Smooth muscle cell (in vitro differentiated cells): Measurements from ENCODE around the gene CEL. TPM values are rescaled to one million over a fixed set of nuclear protein-coding genes. Genes with fewer than 3 reads are reported as not detected.

Experiments
- DNase-seq: peaks from one replicate; lab custom pipeline; 2025; ENCODE audit not compliant: unreplicated experiment; lab: John Stamatoyannopoulos, UW
- H2AFZ ChIP-seq: fragments of 200-600 bp; sonication (generic); 2 replicates; pipeline ENCODE4 v1.6.0; 2016; ENCODE audit warnings: antibody characterized with exemption, low read depth, mild to moderate bottlenecking
- H3F3A ChIP-seq: fragments of 200-600 bp; sonication (generic); 2 replicates; pipeline ENCODE4 v1.6.0; 2017; ENCODE audit warnings: antibody characterized with exemption, low read depth
- H3K27ac ChIP-seq: fragments of 200-600 bp; sonication (generic); 2 replicates; pipeline ENCODE4 v1.5.1; 2016; ENCODE audit warnings: low read depth, mild to moderate bottlenecking
- H3K27me3 ChIP-seq: fragments of 200-600 bp; sonication (generic); 2 replicates; pipeline ENCODE4 v1.6.1; 2016; ENCODE audit warnings: low read depth, mild to moderate bottlenecking
- H3K36me3 ChIP-seq: fragments of 200-600 bp; sonication (generic); 2 replicates; pipeline ENCODE4 v1.5.1; 2016; ENCODE audit warnings: low read depth
- H3K4me1 ChIP-seq: fragments of 200-600 bp; sonication (generic); 2 replicates; pipeline ENCODE4 v1.5.1; 2016; ENCODE audit warnings: low read depth
- H3K4me2 ChIP-seq: fragments of 200-600 bp; sonication (generic); 2 replicates; pipeline ENCODE4 v1.6.0; 2016; ENCODE audit warnings: mild to moderate bottlenecking
- H3K4me3 ChIP-seq: fragments of 200-600 bp; sonication (generic); 2 replicates; pipeline ENCODE4 v1.5.1; 2016; ENCODE audit warnings: mild to moderate bottlenecking
- H3K79me2 ChIP-seq: fragments of 200-600 bp; sonication (generic); 2 replicates; pipeline ENCODE4 v1.6.0; 2016; ENCODE audit warnings: low read depth, mild to moderate bottlenecking
- H3K9ac ChIP-seq: fragments of 200-600 bp; sonication (generic); 2 replicates; pipeline ENCODE4 v1.6.0; 2016; ENCODE audit warnings: low read depth
- H3K9me3 ChIP-seq: fragments of 200-600 bp; sonication (generic); replicated peaks from 2 replicates; pipeline ENCODE4 v1.5.1; 2016; ENCODE audit warnings: low read depth
- H4K20me1 ChIP-seq: fragments of 200-600 bp; sonication (generic); 2 replicates; pipeline ENCODE4 v1.6.0; 2016; ENCODE audit warnings: low read depth
- WGBS: methylation state at CpG from one replicate; pipeline ENCODE4 v1.1.7; 2016; ENCODE audit warnings: low lambda C conversion rate; 5-methylcytosine and 5-hydroxymethylcytosine counted together
- polyA plus RNA-seq: library from polyadenylated mRNA; unstranded; fragments of >200 nt; fragmentation: Nextera tagmentation; extraction: Ambion mirVana; gene quantifications from 2 replicates; pipeline ENCODE4 v1.2.1, GENCODE V29; 2016
- total RNA-seq: library from RNA; depleted of rRNA; stranded (reverse); fragments of >200 nt; gene quantifications from 2 replicates; pipeline ENCODE4 v1.2.3, GENCODE V29; 2014
- TF ChIP-seq, protein P1 (sequence below): fragments of 200-600 bp; sonication (generic); IDR thresholded peaks from 2 replicates; pipeline ENCODE4 v1.5.1; 2017; ENCODE audit warnings: borderline replicate concordance, mild to moderate bottlenecking, antibody characterized with exemption; ENCODE audit not compliant: insufficient read depth, poor library complexity, severe bottlenecking

CEL gene
- total and polyA plus RNA-seq, 2 experiments from 2014 or later = 0.18 to 0.73 TPM

DNA sequence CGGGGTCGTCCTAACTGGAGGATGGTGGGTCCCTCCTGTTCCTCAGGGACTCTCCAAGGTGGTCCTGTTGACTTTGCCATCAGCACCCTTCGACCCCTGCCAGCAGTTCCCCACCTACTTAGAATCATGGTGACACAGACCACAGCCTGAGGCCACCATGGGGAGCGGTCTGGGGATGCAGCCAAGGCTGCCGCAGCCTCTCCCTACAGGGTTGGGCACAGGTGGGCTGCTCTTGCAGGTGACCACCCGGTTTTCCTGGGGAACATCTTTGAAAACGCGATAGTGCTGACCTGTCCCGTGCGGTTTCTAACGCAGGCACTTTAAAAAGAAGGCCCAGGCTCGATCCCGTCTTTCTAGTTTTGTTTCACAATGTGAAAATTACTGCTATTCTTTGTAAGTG lies 12.7 kb upstream of the CEL start:
- Histone ChIP-seq H3K27me3 (no peaks in the 10 kb centered on the region), H3K9ac (no peak overlapping the region), H3F3A (no peaks in the 10 kb centered on the region), H3K4me2 (no peak overlapping the region), H3K79me2 (no peaks in the 10 kb centered on the region), H3K4me3 (no peak overlapping the region), H2AFZ (no peak overlapping the region), H4K20me1 (peaks cover 18% of the 10 kb centered on the region), H3K27ac (no peak overlapping the region), H3K9me3 (no peaks in the 10 kb centered on the region), H3K4me1 (no peaks in the 10 kb centered on the region), H3K36me3 (no peaks in the 10 kb centered on the region)
- 95% methylated on average over 13 of the region's 13 CpGs for WGBS
- no peak for DNase-seq
- TF ChIP-seq, protein P1, sequence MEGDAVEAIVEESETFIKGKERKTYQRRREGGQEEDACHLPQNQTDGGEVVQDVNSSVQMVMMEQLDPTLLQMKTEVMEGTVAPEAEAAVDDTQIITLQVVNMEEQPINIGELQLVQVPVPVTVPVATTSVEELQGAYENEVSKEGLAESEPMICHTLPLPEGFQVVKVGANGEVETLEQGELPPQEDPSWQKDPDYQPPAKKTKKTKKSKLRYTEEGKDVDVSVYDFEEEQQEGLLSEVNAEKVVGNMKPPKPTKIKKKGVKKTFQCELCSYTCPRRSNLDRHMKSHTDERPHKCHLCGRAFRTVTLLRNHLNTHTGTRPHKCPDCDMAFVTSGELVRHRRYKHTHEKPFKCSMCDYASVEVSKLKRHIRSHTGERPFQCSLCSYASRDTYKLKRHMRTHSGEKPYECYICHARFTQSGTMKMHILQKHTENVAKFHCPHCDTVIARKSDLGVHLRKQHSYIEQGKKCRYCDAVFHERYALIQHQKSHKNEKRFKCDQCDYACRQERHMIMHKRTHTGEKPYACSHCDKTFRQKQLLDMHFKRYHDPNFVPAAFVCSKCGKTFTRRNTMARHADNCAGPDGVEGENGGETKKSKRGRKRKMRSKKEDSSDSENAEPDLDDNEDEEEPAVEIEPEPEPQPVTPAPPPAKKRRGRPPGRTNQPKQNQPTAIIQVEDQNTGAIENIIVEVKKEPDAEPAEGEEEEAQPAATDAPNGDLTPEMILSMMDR = no peak

DNA sequence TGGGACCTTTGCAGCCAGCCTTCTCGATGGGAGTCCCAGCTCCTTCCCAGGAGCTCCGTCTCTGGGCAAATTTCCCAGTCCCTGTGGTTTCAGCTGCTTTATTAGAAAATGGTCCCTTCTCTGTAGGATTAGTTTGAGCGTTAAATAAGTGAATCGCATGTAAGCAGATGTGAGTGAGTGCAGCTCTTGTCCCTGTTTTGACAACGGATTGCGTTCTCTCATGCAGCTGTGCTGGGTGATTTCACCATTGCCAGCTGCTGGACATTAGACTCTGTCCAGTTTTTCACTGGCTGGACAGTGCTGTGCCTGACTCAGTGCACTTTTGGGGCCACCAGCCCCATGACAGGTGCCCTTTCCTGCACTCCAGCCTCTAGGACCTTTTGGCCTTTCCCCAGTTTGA lies 11.6 kb upstream of the CEL start:
- H3K4me2 ChIP-seq = no peak overlapping the region
- no peaks in the 10 kb centered on the region for H3K36me3 ChIP-seq
- TF ChIP-seq, protein P1 = no peak
- no peak overlapping the region for H2AFZ ChIP-seq
- no peaks in the 10 kb centered on the region for H3F3A ChIP-seq
- H3K4me1 ChIP-seq = no peaks in the 10 kb centered on the region
- no peak overlapping the region for H3K9ac ChIP-seq
- no peaks in the 10 kb centered on the region for H3K27me3 ChIP-seq
- no peaks in the 10 kb centered on the region for H3K9me3 ChIP-seq
- H3K27ac ChIP-seq = no peak overlapping the region
- no peaks in the 10 kb centered on the region for H3K79me2 ChIP-seq
- no peak for DNase-seq
- 84% methylated on average over 6 of the region's 6 CpGs for WGBS
- H3K4me3 ChIP-seq = no peak overlapping the region
- H4K20me1 ChIP-seq = peaks cover 10% of the 10 kb centered on the region

DNA sequence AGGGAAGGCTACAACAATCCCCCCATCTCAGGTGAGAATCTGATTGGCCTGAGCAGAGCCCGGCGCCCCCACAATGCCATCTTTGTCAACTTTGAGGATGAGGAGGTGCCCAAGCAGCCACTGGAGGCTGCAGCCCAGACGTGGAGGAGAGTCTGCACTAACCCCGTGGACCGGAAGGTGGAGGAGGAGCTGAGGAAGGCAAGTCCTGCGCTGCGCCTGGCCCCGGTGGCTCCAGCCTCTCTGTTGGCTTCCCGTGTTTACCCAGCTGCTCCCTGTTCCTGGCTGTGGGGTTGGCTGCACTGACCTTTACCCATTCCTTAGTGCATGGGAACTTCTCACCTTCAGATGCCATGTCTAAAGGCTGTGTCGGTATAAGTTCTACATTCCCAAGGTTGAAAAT lies 11.0 kb upstream of the CEL start:
- Histone ChIP-seq H3K27ac (no peak overlapping the region), H3F3A (no peaks in the 10 kb centered on the region), H3K4me1 (no peaks in the 10 kb centered on the region), H3K9me3 (no peaks in the 10 kb centered on the region), H3K9ac (no peak overlapping the region), H4K20me1 (peaks cover 10% of the 10 kb centered on the region), H2AFZ (no peak overlapping the region), H3K36me3 (no peaks in the 10 kb centered on the region), H3K4me2 (no peak overlapping the region), H3K4me3 (no peak overlapping the region), H3K27me3 (no peaks in the 10 kb centered on the region), H3K79me2 (no peaks in the 10 kb centered on the region)
- no peak for DNase-seq
- TF ChIP-seq, protein P1 = no peak
- WGBS = 96% methylated on average over 10 of the region's 10 CpGs

DNA sequence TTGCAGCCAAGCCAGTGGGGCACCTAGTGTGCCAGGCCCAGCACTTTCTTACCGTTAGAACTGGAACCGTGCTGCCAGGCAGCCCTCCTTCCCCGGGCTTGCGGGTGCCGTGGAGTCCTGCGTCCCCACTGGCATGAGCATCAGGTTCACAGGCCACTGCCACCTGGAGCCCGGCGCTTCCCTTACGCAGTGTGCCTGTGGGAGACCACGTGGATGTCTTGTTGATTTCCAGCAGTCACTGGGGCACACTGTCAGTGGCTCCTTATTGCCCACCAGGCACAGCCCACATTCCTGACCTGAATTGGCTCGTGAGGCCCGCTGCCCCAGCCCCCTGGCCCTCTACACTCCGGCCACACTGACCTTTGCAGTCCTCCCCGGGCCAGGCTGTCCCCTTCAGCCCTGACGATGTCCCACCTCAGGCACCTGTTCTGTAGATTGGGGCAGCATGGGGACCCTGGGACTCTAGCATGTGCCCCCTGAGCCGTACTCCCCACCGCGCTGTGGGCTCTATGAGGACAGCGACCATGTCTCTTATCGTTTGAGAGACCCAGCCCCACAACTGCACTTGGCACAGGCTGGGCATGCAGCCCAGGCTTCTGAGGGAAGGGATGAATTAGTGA lies 10.4 kb upstream of the CEL start:
- peaks cover 10% of the 10 kb centered on the region for H4K20me1 ChIP-seq
- no peaks in the 10 kb centered on the region for H3K4me1 ChIP-seq
- H3F3A ChIP-seq = no peaks in the 10 kb centered on the region
- no peaks in the 10 kb centered on the region for H3K9me3 ChIP-seq
- TF ChIP-seq, protein P1 = no peak
- H3K27me3 ChIP-seq = no peaks in the 10 kb centered on the region
- H2AFZ ChIP-seq = no peak overlapping the region
- no peaks in the 10 kb centered on the region for H3K36me3 ChIP-seq
- H3K9ac ChIP-seq = no peak overlapping the region
- no peak for DNase-seq
- no peak overlapping the region for H3K4me2 ChIP-seq
- WGBS = 97% methylated on average over 20 of the region's 20 CpGs
- no peak overlapping the region for H3K4me3 ChIP-seq
- H3K79me2 ChIP-seq = no peaks in the 10 kb centered on the region
- H3K27ac ChIP-seq = no peak overlapping the region
